Endodermal cell (in vitro differentiated cells): ENCODE measurements around the gene TBX3. TPM values are rescaled to one million over a fixed set of nuclear protein-coding genes. Genes with fewer than 3 reads are reported as not detected.

ENCODE experiments used
- DNase-seq: peaks from one replicate; pipeline ENCODE4 v3.0.0-alpha.2; 2017
- H3K27ac ChIP-seq: 2 replicates; pipeline ENCODE4 v1.5.1; 2013; ENCODE audit warnings: mild to moderate bottlenecking, low read depth, low read length, moderate library complexity
- H3K27me3 ChIP-seq: 2 replicates; pipeline ENCODE4 v1.6.1; 2013; ENCODE audit warnings: mild to moderate bottlenecking, low read length, moderate library complexity; ENCODE audit not compliant: insufficient read depth, control insufficient read depth, poor library complexity, severe bottlenecking
- H3K36me3 ChIP-seq: 2 replicates; pipeline ENCODE4 v1.7.0; 2013; ENCODE audit warnings: mild to moderate bottlenecking, low read length, moderate library complexity; ENCODE audit not compliant: control insufficient read depth, insufficient read depth
- H3K4me1 ChIP-seq: one replicate; pipeline ENCODE4 v1.7.0; 2013; ENCODE audit warnings: low read length; ENCODE audit not compliant: control insufficient read depth, insufficient read depth
- H3K4me3 ChIP-seq: 2 replicates; pipeline ENCODE4 v1.5.1; 2013; ENCODE audit warnings: mild to moderate bottlenecking, low read length, moderate library complexity
- H3K9ac ChIP-seq: 2 replicates; pipeline ENCODE4 v1.6.1; 2013; ENCODE audit warnings: mild to moderate bottlenecking, low read length, moderate library complexity; ENCODE audit not compliant: poor library complexity, severe bottlenecking; ENCODE audit errors: extremely low read depth
- H3K9me3 ChIP-seq: 2 replicates; pipeline ENCODE4 v1.6.1; 2013; ENCODE audit warnings: mild to moderate bottlenecking, low read length, moderate library complexity; ENCODE audit not compliant: control insufficient read depth
- H3K27ac Mint-ChIP-seq: 2 replicates; pipeline ENCODE4 v1.8.0; 2020; ENCODE audit warnings: mixed read lengths
- H3K27me3 Mint-ChIP-seq: 2 replicates; pipeline ENCODE4 v1.8.0; 2021; ENCODE audit warnings: mild to moderate bottlenecking, mixed read lengths; ENCODE audit not compliant: insufficient read depth
- H3K36me3 Mint-ChIP-seq: 2 replicates; pipeline ENCODE4 v1.8.0; 2020; ENCODE audit warnings: low read depth, mixed read lengths
- H3K4me1 Mint-ChIP-seq: 2 replicates; pipeline ENCODE4 v1.8.0; 2020; ENCODE audit warnings: mixed read lengths
- H3K4me3 Mint-ChIP-seq: 2 replicates; pipeline ENCODE4 v1.8.0; 2020; ENCODE audit warnings: mild to moderate bottlenecking, moderate library complexity, mixed read lengths
- H3K9me3 Mint-ChIP-seq: 2 replicates; pipeline ENCODE4 v1.8.0; 2020; ENCODE audit warnings: mild to moderate bottlenecking, mixed read lengths
- WGBS, 2 experiments: methylation state at CpG; one replicate each; pipeline versions ENCODE4 v1.1.5 to v1.1.7; 2013; ENCODE audit warnings: missing lambda C conversion rate in 2 of 2, mixed read lengths in 1 of 2; ENCODE audit not compliant: insufficient coverage in 1 of 2, insufficient read length in 1 of 2; 5-methylcytosine and 5-hydroxymethylcytosine counted together
- total RNA-seq, 2 donors: library from RNA; stranded (reverse); fragmentation: NEBNext Ultra II Directional in 1 of 2; extraction: Animal tissue kit (Norgen Biotek cat#: 25700) in 1 of 2; gene quantifications; 2 replicates in 1 of 2; 3 replicates in 1 of 2; pipeline ENCODE4 v1.2.1, GENCODE V29; 2021
- TF ChIP-seq, protein P1 (sequence below): fragments of 200-600 bp; sonication (generic); conservative IDR thresholded peaks from 2 replicates; pipeline ENCODE4 v1.5.0; 2021; ENCODE audit warnings: antibody characterized with exemption, mild to moderate bottlenecking

The TBX3 gene
- total RNA-seq, 2 donors from 2014 or later: 80.8 to 88.1 TPM

GRCh38 chr12:114702462-114702861 is 18.5 kb upstream of the TBX3 start:
- H3K4me3 ChIP-seq: no peak overlapping the region
- 17 to 22% methylated on average over 8 to 10 of the region's 10 CpGs for WGBS, 2 experiments
- no peaks in the 10 kb centered on the region for H3K36me3 Mint-ChIP-seq
- no peaks in the 10 kb centered on the region for H3K9me3 ChIP-seq
- H3K9ac ChIP-seq: no peak overlapping the region
- peaks cover 65% of the 10 kb centered on the region for H3K4me1 Mint-ChIP-seq
- H3K27ac Mint-ChIP-seq: no peak overlapping the region
- no peaks in the 10 kb centered on the region for H3K9me3 Mint-ChIP-seq
- H3K27me3 Mint-ChIP-seq: peaks cover 67% of the 10 kb centered on the region
- no peak overlapping the region for H3K27ac ChIP-seq
- no peaks in the 10 kb centered on the region for H3K36me3 ChIP-seq
- H3K4me3 Mint-ChIP-seq: peak overlapping the region; percentile 40
- H3K27me3 ChIP-seq: peaks cover 67% of the 10 kb centered on the region
- DNase-seq: no peak
- H3K4me1 ChIP-seq: peaks cover 9% of the 10 kb centered on the region
- TF ChIP-seq, protein P1, sequence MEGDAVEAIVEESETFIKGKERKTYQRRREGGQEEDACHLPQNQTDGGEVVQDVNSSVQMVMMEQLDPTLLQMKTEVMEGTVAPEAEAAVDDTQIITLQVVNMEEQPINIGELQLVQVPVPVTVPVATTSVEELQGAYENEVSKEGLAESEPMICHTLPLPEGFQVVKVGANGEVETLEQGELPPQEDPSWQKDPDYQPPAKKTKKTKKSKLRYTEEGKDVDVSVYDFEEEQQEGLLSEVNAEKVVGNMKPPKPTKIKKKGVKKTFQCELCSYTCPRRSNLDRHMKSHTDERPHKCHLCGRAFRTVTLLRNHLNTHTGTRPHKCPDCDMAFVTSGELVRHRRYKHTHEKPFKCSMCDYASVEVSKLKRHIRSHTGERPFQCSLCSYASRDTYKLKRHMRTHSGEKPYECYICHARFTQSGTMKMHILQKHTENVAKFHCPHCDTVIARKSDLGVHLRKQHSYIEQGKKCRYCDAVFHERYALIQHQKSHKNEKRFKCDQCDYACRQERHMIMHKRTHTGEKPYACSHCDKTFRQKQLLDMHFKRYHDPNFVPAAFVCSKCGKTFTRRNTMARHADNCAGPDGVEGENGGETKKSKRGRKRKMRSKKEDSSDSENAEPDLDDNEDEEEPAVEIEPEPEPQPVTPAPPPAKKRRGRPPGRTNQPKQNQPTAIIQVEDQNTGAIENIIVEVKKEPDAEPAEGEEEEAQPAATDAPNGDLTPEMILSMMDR: no peak

GRCh38 chr12:114701553-114701952 is 17.6 kb upstream of the TBX3 start:
- TF ChIP-seq, protein P1: no peak
- H3K4me1 ChIP-seq: peaks cover 14% of the 10 kb centered on the region
- H3K4me1 Mint-ChIP-seq: peaks cover 68% of the 10 kb centered on the region

GRCh38 chr12:114701104-114701414 is 17.1 kb upstream of the TBX3 start:
- Histone ChIP-seq H3K27me3 (peaks cover 81% of the 10 kb centered on the region), H3K4me1 (peaks cover 14% of the 10 kb centered on the region), H3K27ac (no peak overlapping the region), H3K9ac (no peak overlapping the region), H3K36me3 (no peaks in the 10 kb centered on the region), H3K4me3 (no peak overlapping the region), H3K9me3 (no peaks in the 10 kb centered on the region)
- peaks cover 66% of the 10 kb centered on the region for H3K4me1 Mint-ChIP-seq
- no peak overlapping the region for H3K27ac Mint-ChIP-seq
- 14% methylated on average over 2 of the region's 3 CpGs; no CpG with 5 or more reads in 1 of the 2 experiments for WGBS, 2 experiments
- H3K4me3 Mint-ChIP-seq: peak overlapping the region; percentile 51
- peak; percentile 66 for DNase-seq
- H3K9me3 Mint-ChIP-seq: no peaks in the 10 kb centered on the region
- peaks cover 79% of the 10 kb centered on the region for H3K27me3 Mint-ChIP-seq
- H3K36me3 Mint-ChIP-seq: no peaks in the 10 kb centered on the region
- TF ChIP-seq, protein P1: no peak

More at GRCh38 chr12:114701553-114701952, 17.6 kb upstream of the TBX3 start:
- no peaks in the 10 kb centered on the region for H3K36me3 ChIP-seq
- 33 to 42% methylated on average over 1 of the region's 1 CpG for WGBS, 2 experiments
- no peak for DNase-seq
- Mint-ChIP-seq H3K36me3 (no peaks in the 10 kb centered on the region), H3K27me3 (peaks cover 74% of the 10 kb centered on the region), H3K9me3 (no peaks in the 10 kb centered on the region), H3K27ac (no peak overlapping the region), H3K4me3 (no peak overlapping the region)
- H3K4me3 ChIP-seq: no peak overlapping the region
- H3K9ac ChIP-seq: no peak overlapping the region
- no peak overlapping the region for H3K27ac ChIP-seq
- no peaks in the 10 kb centered on the region for H3K9me3 ChIP-seq
- peaks cover 76% of the 10 kb centered on the region for H3K27me3 ChIP-seq
